Smooth muscle cell (in vitro differentiated cells): ENCODE results near the gene AJAP1. TPM values are rescaled to one million over a fixed set of nuclear protein-coding genes. Genes with fewer than 3 reads are reported as not detected.

Experiments used
- DNase-seq: peaks from one replicate; lab custom pipeline; 2025; ENCODE audit not compliant: unreplicated experiment; lab: John Stamatoyannopoulos, UW
- H2AFZ ChIP-seq: fragments of 200-600 bp; sonication (generic); 2 replicates; pipeline ENCODE4 v1.6.0; 2016; ENCODE audit warnings: antibody characterized with exemption, low read depth, mild to moderate bottlenecking
- H3F3A ChIP-seq: fragments of 200-600 bp; sonication (generic); 2 replicates; pipeline ENCODE4 v1.6.0; 2017; ENCODE audit warnings: antibody characterized with exemption, low read depth
- H3K27ac ChIP-seq: fragments of 200-600 bp; sonication (generic); 2 replicates; pipeline ENCODE4 v1.5.1; 2016; ENCODE audit warnings: low read depth, mild to moderate bottlenecking
- H3K27me3 ChIP-seq: fragments of 200-600 bp; sonication (generic); 2 replicates; pipeline ENCODE4 v1.6.1; 2016; ENCODE audit warnings: low read depth, mild to moderate bottlenecking
- H3K36me3 ChIP-seq: fragments of 200-600 bp; sonication (generic); 2 replicates; pipeline ENCODE4 v1.5.1; 2016; ENCODE audit warnings: low read depth
- H3K4me1 ChIP-seq: fragments of 200-600 bp; sonication (generic); 2 replicates; pipeline ENCODE4 v1.5.1; 2016; ENCODE audit warnings: low read depth
- H3K4me2 ChIP-seq: fragments of 200-600 bp; sonication (generic); 2 replicates; pipeline ENCODE4 v1.6.0; 2016; ENCODE audit warnings: mild to moderate bottlenecking
- H3K4me3 ChIP-seq: fragments of 200-600 bp; sonication (generic); 2 replicates; pipeline ENCODE4 v1.5.1; 2016; ENCODE audit warnings: mild to moderate bottlenecking
- H3K79me2 ChIP-seq: fragments of 200-600 bp; sonication (generic); 2 replicates; pipeline ENCODE4 v1.6.0; 2016; ENCODE audit warnings: low read depth, mild to moderate bottlenecking
- H3K9ac ChIP-seq: fragments of 200-600 bp; sonication (generic); 2 replicates; pipeline ENCODE4 v1.6.0; 2016; ENCODE audit warnings: low read depth
- H3K9me3 ChIP-seq: fragments of 200-600 bp; sonication (generic); replicated peaks from 2 replicates; pipeline ENCODE4 v1.5.1; 2016; ENCODE audit warnings: low read depth
- H4K20me1 ChIP-seq: fragments of 200-600 bp; sonication (generic); 2 replicates; pipeline ENCODE4 v1.6.0; 2016; ENCODE audit warnings: low read depth
- WGBS: methylation state at CpG from one replicate; pipeline ENCODE4 v1.1.7; 2016; ENCODE audit warnings: low lambda C conversion rate; 5-methylcytosine and 5-hydroxymethylcytosine counted together
- polyA plus RNA-seq: library from polyadenylated mRNA; unstranded; fragments of >200 nt; fragmentation: Nextera tagmentation; extraction: Ambion mirVana; gene quantifications from 2 replicates; pipeline ENCODE4 v1.2.1, GENCODE V29; 2016
- total RNA-seq: library from RNA; depleted of rRNA; stranded (reverse); fragments of >200 nt; gene quantifications from 2 replicates; pipeline ENCODE4 v1.2.3, GENCODE V29; 2014
- TF ChIP-seq, protein P1 (sequence below): fragments of 200-600 bp; sonication (generic); IDR thresholded peaks from 2 replicates; pipeline ENCODE4 v1.5.1; 2017; ENCODE audit warnings: borderline replicate concordance, mild to moderate bottlenecking, antibody characterized with exemption; ENCODE audit not compliant: insufficient read depth, poor library complexity, severe bottlenecking

Gene AJAP1
- total and polyA plus RNA-seq, 2 experiments from 2014 or later = 0.10 to 0.58 TPM

DNA sequence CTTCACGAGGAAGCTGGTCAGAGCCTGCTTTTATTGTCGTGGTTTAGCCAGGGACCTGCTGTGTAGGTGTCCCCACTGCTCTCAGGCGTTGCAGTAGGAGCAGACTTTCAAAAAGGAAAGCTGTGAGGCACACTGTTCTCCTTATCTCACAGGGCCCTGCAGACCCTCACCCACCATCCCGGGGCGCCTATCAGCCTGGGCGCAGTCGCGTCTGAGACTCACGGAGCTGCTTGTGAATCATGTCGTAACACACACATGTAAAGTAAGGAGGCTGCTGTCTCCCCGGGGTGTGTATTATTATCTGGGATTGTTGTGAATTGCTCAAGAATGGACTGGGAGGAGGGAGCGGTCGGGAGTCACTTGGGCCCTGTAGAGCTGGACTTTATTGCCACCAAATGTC is 17.4 kb downstream of the AJAP1 start:
- WGBS = 87% methylated on average over 13 of the region's 13 CpGs
- H3K9me3 ChIP-seq = no peaks in the 10 kb centered on the region

DNA sequence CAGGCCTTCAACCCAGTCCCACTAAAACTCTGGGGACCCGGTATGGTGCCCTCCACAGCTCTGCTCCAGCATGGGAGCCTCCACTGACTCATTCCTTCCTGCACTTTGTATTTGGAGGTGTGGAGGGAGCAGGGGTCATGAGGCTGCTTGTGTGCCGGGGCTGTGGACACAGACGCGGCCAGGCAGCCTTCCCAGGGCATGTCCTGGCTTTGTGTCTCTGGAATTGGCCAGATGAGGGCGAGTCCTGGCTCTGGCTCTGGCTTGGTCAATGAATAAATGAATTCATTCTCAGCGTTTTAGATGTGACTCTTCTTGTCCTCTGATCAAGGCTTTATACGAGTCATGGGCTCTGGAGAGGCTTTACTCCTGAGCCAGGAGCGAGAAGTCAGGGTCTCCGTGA is 19.1 kb downstream of the AJAP1 start:
- H3K4me3 ChIP-seq = no peak overlapping the region
- TF ChIP-seq, protein P1, sequence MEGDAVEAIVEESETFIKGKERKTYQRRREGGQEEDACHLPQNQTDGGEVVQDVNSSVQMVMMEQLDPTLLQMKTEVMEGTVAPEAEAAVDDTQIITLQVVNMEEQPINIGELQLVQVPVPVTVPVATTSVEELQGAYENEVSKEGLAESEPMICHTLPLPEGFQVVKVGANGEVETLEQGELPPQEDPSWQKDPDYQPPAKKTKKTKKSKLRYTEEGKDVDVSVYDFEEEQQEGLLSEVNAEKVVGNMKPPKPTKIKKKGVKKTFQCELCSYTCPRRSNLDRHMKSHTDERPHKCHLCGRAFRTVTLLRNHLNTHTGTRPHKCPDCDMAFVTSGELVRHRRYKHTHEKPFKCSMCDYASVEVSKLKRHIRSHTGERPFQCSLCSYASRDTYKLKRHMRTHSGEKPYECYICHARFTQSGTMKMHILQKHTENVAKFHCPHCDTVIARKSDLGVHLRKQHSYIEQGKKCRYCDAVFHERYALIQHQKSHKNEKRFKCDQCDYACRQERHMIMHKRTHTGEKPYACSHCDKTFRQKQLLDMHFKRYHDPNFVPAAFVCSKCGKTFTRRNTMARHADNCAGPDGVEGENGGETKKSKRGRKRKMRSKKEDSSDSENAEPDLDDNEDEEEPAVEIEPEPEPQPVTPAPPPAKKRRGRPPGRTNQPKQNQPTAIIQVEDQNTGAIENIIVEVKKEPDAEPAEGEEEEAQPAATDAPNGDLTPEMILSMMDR = no peak
- 79% methylated on average over 9 of the region's 9 CpGs for WGBS
- H3K9ac ChIP-seq = no peak overlapping the region
- no peak overlapping the region for H3K4me2 ChIP-seq
- H3K4me1 ChIP-seq = no peaks in the 10 kb centered on the region
- H3K79me2 ChIP-seq = no peaks in the 10 kb centered on the region
- no peak for DNase-seq
- no peaks in the 10 kb centered on the region for H3F3A ChIP-seq
- no peaks in the 10 kb centered on the region for H4K20me1 ChIP-seq
- H2AFZ ChIP-seq = no peak overlapping the region
- no peaks in the 10 kb centered on the region for H3K27me3 ChIP-seq
- no peaks in the 10 kb centered on the region for H3K9me3 ChIP-seq
- no peaks in the 10 kb centered on the region for H3K36me3 ChIP-seq
- no peak overlapping the region for H3K27ac ChIP-seq

More for the DNA sequence above, 17.4 kb downstream of the AJAP1 start:
- Histone ChIP-seq H3K9ac (no peak overlapping the region), H3K27ac (no peak overlapping the region), H3K27me3 (no peaks in the 10 kb centered on the region), H4K20me1 (no peaks in the 10 kb centered on the region), H2AFZ (no peak overlapping the region), H3K4me2 (no peak overlapping the region), H3K36me3 (no peaks in the 10 kb centered on the region), H3K4me1 (no peaks in the 10 kb centered on the region), H3F3A (no peaks in the 10 kb centered on the region), H3K4me3 (no peak overlapping the region), H3K79me2 (no peaks in the 10 kb centered on the region)
- TF ChIP-seq, protein P1 = no peak
- DNase-seq = no peak

DNA sequence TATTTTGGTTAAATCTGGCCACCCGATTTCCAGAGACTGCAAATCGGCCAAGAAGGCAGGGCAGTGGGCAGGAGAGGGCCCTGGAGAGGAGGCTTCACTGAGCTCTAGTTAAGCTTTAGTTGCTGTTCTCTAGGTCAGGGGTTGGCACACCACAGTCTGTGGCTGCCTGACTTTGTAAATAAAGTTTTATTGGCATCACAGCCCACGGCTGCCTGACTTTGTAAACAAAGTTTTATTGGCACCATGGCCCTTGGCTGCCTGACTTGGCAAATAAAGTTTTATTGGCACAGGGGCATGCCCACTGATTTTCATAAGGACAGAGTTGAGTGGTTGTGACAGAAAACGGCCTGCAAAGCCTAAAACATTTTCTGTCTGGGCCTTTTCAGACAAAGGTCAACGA is 19.7 kb downstream of the AJAP1 start:
- Histone ChIP-seq H2AFZ (no peak overlapping the region), H4K20me1 (no peaks in the 10 kb centered on the region), H3K79me2 (no peaks in the 10 kb centered on the region), H3K27ac (no peak overlapping the region), H3K9me3 (no peaks in the 10 kb centered on the region), H3K27me3 (no peaks in the 10 kb centered on the region), H3K9ac (no peak overlapping the region), H3F3A (no peaks in the 10 kb centered on the region), H3K36me3 (no peaks in the 10 kb centered on the region), H3K4me1 (no peaks in the 10 kb centered on the region), H3K4me3 (no peak overlapping the region), H3K4me2 (no peak overlapping the region)
- WGBS = 78% methylated on average over 5 of the region's 5 CpGs
- DNase-seq = no peak
- TF ChIP-seq, protein P1 = no peak

DNA sequence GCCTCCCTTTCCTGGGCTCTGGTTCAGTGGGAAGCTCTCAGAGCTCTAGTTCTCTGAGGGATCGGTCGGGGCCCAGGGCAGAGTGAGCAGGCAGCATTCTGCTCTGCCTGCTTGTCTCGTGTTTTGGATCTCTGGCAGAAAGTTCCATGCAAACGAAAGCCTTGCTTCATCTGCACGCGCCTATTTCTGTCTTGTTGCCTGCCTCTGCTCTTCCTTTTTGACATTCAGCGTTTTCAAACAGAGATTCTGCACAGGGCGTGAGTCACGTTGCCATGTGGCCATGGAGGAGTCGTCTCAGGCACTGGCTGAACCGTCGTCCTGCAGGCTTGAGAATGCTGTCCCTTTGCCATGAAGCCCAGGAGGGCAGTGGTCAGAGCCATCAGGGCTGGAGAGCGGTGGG is 20.3 kb downstream of the AJAP1 start:
- H3K4me3 ChIP-seq = no peak overlapping the region
- no peaks in the 10 kb centered on the region for H4K20me1 ChIP-seq
- no peaks in the 10 kb centered on the region for H3K4me1 ChIP-seq
- no peaks in the 10 kb centered on the region for H3K79me2 ChIP-seq
- no peak overlapping the region for H3K27ac ChIP-seq
- DNase-seq = no peak
- peak overlapping the region; percentile 24 for H2AFZ ChIP-seq
- 39% methylated on average over 13 of the region's 13 CpGs for WGBS
- no peaks in the 10 kb centered on the region for H3K27me3 ChIP-seq
- H3K9ac ChIP-seq = no peak overlapping the region
- H3F3A ChIP-seq = no peaks in the 10 kb centered on the region
- H3K36me3 ChIP-seq = no peaks in the 10 kb centered on the region
- no peak overlapping the region for H3K4me2 ChIP-seq
- TF ChIP-seq, protein P1 = no peak
- no peaks in the 10 kb centered on the region for H3K9me3 ChIP-seq
